Thyroid gland (tissue), 4 donors: ENCODE measurements around the gene BIK.

ENCODE experiments used
- CTCF ChIP-seq, 6 experiments: fragments of 200-600 bp in 3 of 6; fragments of 450-650 bp in 3 of 6; sonication (generic) in 3 of 6; IDR thresholded peaks; one replicate each; pipeline ENCODE4 v1.5.1; 2016 to 2019; ENCODE audit warnings: antibody characterized with exemption in 6 of 6, mild to moderate bottlenecking in 2 of 6, inconsistent platforms in 1 of 6, moderate library complexity in 1 of 6
- POLR2A ChIP-seq, 2 donors: fragments of 450-650 bp; IDR thresholded peaks; one replicate each; pipeline ENCODE4 v1.6.1; 2017; ENCODE audit warnings: antibody characterized with exemption in 2 of 2, mild to moderate bottlenecking in 2 of 2, moderate library complexity in 1 of 2

DNA sequence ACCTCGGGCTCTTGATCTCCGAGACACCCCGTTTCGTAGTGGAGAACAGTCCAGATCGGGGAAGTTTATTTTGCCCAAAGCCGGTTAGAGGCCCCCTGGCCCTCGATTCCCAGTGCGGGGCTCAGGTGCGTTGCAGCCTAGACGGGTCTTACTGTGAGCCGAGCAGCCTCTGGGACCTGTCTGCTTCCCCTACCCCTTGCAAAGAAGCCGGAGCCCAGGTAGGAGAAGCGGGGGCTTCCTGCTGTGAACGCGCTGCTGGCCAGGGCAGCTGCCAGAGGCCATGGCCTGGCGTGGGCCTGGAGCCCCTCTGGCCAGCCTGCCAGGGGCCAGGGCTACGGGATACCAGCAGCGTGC lies 41.4 kb downstream of the BIK start:
- TF ChIP-seq CTCF (IDR thresholded peaks at IDR 0.05), result no peak
- no peak for TF ChIP-seq POLR2A (IDR thresholded peaks at IDR 0.05)
